Fibroblast of lung (primary cell): ENCODE data around the gene TWSG1. TPM values are rescaled to one million over a fixed set of nuclear protein-coding genes. Genes with fewer than 3 reads are reported as not detected.

ENCODE experiments used
- DNase-seq, 2 donors: peaks; one replicate each; pipeline versions ENCODE4 v3.0.0 to v3.0.0-alpha.2; 2010; ENCODE audit warnings: low read depth in 2 of 2
- H2AFZ ChIP-seq: 2 replicates; pipeline ENCODE4 v1.5.1; 2012; ENCODE audit warnings: low read length, control low read depth, inconsistent platforms
- H3K27ac ChIP-seq: 2 replicates; pipeline ENCODE4 v1.5.1; 2011; ENCODE audit warnings: low read length, control low read depth; ENCODE audit not compliant: insufficient read depth
- H3K27me3 ChIP-seq: 2 replicates; pipeline ENCODE4 v1.5.1; 2011; ENCODE audit warnings: mild to moderate bottlenecking, low read length; ENCODE audit not compliant: control insufficient read depth, insufficient read depth
- H3K36me3 ChIP-seq: 2 replicates; pipeline ENCODE4 v1.5.1; 2011; ENCODE audit warnings: low read length; ENCODE audit not compliant: control insufficient read depth, insufficient read depth
- H3K4me1 ChIP-seq: 2 replicates; pipeline ENCODE4 v1.5.1; 2011; ENCODE audit warnings: low read length; ENCODE audit not compliant: control insufficient read depth, insufficient read depth; ENCODE audit errors: extremely low read depth
- H3K4me2 ChIP-seq: 2 replicates; pipeline ENCODE4 v1.5.1; 2011; ENCODE audit warnings: low read length, control low read depth; ENCODE audit not compliant: insufficient read depth; ENCODE audit errors: extremely low read depth
- H3K4me3 ChIP-seq, 4 experiments: fragments of 200-600 bp in 1 of 4; sonication (generic) in 1 of 4; replicated peaks in 1 of 4; 2 replicates each; pipeline ENCODE4 v1.5.1; 2011 to 2016; ENCODE audit warnings: low read length in 4 of 4, low read depth in 3 of 4, mild to moderate bottlenecking in 3 of 4, control low read depth in 2 of 4, inconsistent platforms in 1 of 4, mixed read lengths in 1 of 4; ENCODE audit not compliant: insufficient read depth in 1 of 4; ENCODE audit errors: control extremely low read depth in 1 of 4
- H3K79me2 ChIP-seq: 2 replicates; pipeline ENCODE4 v1.5.1; 2012; ENCODE audit warnings: mild to moderate bottlenecking, low read length, inconsistent platforms; ENCODE audit not compliant: control insufficient read depth, insufficient read depth
- H3K9ac ChIP-seq: 2 replicates; pipeline ENCODE4 v1.5.1; 2011; ENCODE audit warnings: mild to moderate bottlenecking, low read length, control low read depth; ENCODE audit not compliant: insufficient read depth
- H3K9me3 ChIP-seq: 2 replicates; pipeline ENCODE4 v1.5.1; 2012; ENCODE audit warnings: low read depth, low read length; ENCODE audit not compliant: control insufficient read depth, insufficient read depth
- H4K20me1 ChIP-seq: 2 replicates; pipeline ENCODE4 v1.5.1; 2011; ENCODE audit warnings: low read length; ENCODE audit not compliant: control insufficient read depth, insufficient read depth; ENCODE audit errors: extremely low read depth
- EZH2 ChIP-seq: IDR thresholded peaks from 2 replicates; pipeline ENCODE4 v1.5.1; 2012; ENCODE audit warnings: low read length, control low read depth, mild to moderate bottlenecking; ENCODE audit errors: missing control alignments
- polyA plus RNA-seq, 2 donors: library from polyadenylated mRNA; depleted of rRNA in 1 of 2; stranded (reverse) in 1 of 2; unstranded in 1 of 2; fragments of >200 nt; gene quantifications; 2 replicates each; pipeline ENCODE4 v1.2.1, GENCODE V29; 2011 to 2012; ENCODE audit warnings: missing spikeins in 1 of 2
- total RNA-seq: library from RNA; depleted of rRNA; stranded (reverse); fragments of >200 nt; gene quantifications from 2 replicates; pipeline ENCODE4 v1.2.1, GENCODE V29; 2014
- TF ChIP-seq, protein P1 (sequence below), 2 donors: IDR thresholded peaks in 1 of 2; conservative IDR thresholded peaks in 1 of 2; 1 replicate in 1 of 2; 2 replicates in 1 of 2; pipeline ENCODE4 v1.5.1; 2011 to 2012; ENCODE audit warnings: low read length in 2 of 2, control low read depth in 1 of 2, inconsistent platforms in 1 of 2, low read depth in 1 of 2, mild to moderate bottlenecking in 1 of 2

Gene TWSG1
- total and polyA plus RNA-seq, 2 donors (not counting 1 experiment from before 2014, with no cell fraction given), result 188 to 216 TPM

DNA sequence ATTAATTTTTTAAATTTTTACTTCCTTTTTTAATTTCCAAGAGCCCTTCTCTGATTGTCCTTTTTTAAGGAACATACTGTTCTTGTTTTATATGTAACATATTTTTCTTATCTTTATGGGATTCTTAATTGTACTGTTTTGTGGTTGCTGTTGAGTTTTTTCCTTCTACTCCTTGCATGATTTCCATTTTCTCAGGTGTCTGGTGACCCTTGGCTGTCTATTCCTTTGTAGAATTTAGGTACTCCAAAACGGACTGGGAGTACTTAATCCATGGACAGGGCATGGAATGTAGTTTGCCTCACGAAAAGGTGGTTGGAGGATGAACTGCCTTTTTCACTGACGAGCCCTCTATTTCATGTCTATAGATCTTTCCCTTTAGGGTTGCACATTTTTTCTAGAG, 26.6 kb downstream of the TWSG1 start:
- Histone ChIP-seq H3K27ac (no peak overlapping the region), H4K20me1 (no peaks in the 10 kb centered on the region), H3K36me3 (no peaks in the 10 kb centered on the region), H3K27me3 (no peaks in the 10 kb centered on the region), H3K9me3 (no peaks in the 10 kb centered on the region), H3K4me1 (no peaks in the 10 kb centered on the region), H3K9ac (no peak overlapping the region), H3K79me2 (peaks cover 2% of the 10 kb centered on the region), H2AFZ (no peak overlapping the region), H3K4me3 (no peak overlapping the region), H3K4me2 (no peak overlapping the region)
- TF ChIP-seq EZH2, result no peak
- TF ChIP-seq, protein P1, sequence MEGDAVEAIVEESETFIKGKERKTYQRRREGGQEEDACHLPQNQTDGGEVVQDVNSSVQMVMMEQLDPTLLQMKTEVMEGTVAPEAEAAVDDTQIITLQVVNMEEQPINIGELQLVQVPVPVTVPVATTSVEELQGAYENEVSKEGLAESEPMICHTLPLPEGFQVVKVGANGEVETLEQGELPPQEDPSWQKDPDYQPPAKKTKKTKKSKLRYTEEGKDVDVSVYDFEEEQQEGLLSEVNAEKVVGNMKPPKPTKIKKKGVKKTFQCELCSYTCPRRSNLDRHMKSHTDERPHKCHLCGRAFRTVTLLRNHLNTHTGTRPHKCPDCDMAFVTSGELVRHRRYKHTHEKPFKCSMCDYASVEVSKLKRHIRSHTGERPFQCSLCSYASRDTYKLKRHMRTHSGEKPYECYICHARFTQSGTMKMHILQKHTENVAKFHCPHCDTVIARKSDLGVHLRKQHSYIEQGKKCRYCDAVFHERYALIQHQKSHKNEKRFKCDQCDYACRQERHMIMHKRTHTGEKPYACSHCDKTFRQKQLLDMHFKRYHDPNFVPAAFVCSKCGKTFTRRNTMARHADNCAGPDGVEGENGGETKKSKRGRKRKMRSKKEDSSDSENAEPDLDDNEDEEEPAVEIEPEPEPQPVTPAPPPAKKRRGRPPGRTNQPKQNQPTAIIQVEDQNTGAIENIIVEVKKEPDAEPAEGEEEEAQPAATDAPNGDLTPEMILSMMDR (conservative IDR thresholded peaks at IDR 0.05 in 1 of 2, IDR thresholded peaks at IDR 0.05 in 1 of 2; ENCODE audit: low read depth in 1 of 2, low read length in 2 of 2), result no peak
- no peak for DNase-seq

- H3K4me1 ChIP-seq, result no peaks in the 10 kb centered on the region
- no peak overlapping the region for H3K27ac ChIP-seq
- peaks cover 2% of the 10 kb centered on the region for H3K79me2 ChIP-seq
- H3K36me3 ChIP-seq, result peaks cover 3% of the 10 kb centered on the region
- no peak overlapping the region for H3K4me2 ChIP-seq
- H4K20me1 ChIP-seq, result no peaks in the 10 kb centered on the region
- TF ChIP-seq EZH2, result no peak
- TF ChIP-seq, protein P1 (conservative IDR thresholded peaks at IDR 0.05 in 1 of 2, IDR thresholded peaks at IDR 0.05 in 1 of 2; ENCODE audit: low read depth in 1 of 2, low read length in 2 of 2), result no peak
- no peak overlapping the region for H3K4me3 ChIP-seq
- no peak overlapping the region for H2AFZ ChIP-seq
- no peaks in the 10 kb centered on the region for H3K27me3 ChIP-seq
- no peaks in the 10 kb centered on the region for H3K9me3 ChIP-seq
- H3K9ac ChIP-seq, result no peak overlapping the region
- peak in 1 of 2 donors; percentile 58 for DNase-seq
Observed at GRCh38 chr18:9362869-9363268, 28.3 kb downstream of the TWSG1 start.

DNA sequence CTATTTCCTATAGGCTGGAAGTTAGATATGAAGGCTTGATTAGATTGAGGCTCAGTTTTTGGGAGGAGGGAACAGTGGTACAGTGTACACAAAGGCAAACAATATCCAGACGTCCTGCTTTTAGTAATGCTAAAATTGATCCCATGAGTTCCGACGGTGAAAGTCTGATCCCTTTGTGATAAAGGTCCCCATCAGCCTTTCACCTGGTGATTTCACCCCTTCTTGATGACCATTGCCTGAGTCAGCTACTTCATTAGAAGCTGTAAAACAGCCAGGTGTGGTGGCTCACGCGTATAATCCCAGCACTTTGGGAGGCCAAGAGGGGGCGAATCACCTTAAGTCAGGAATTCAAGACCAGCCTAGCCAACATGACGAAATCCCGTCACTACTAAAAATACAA, 29.7 kb downstream of the TWSG1 start:
- H3K79me2 ChIP-seq, result no peaks in the 10 kb centered on the region
- H3K9ac ChIP-seq, result no peak overlapping the region
- no peak overlapping the region for H2AFZ ChIP-seq
- TF ChIP-seq, protein P1 (conservative IDR thresholded peaks at IDR 0.05 in 1 of 2, IDR thresholded peaks at IDR 0.05 in 1 of 2; ENCODE audit: low read depth in 1 of 2, low read length in 2 of 2), result no peak
- TF ChIP-seq EZH2, result no peak
- H3K27ac ChIP-seq, result no peak overlapping the region
- H3K27me3 ChIP-seq, result no peaks in the 10 kb centered on the region
- H3K9me3 ChIP-seq, result no peaks in the 10 kb centered on the region
- H3K4me1 ChIP-seq, result no peaks in the 10 kb centered on the region
- H3K4me3 ChIP-seq, result no peak overlapping the region
- peak in 1 of 2 donors; percentile 17 for DNase-seq
- peaks cover 3% of the 10 kb centered on the region for H3K36me3 ChIP-seq
- no peaks in the 10 kb centered on the region for H4K20me1 ChIP-seq
- no peak overlapping the region for H3K4me2 ChIP-seq
